ENCODE results near the gene PARL.
A peak's percentile ranks its signal among the peaks of the same experiment; 100 is the strongest.

Gene PARL
- total RNA-seq, result 3.5 to 4.8 (median 4.2) reads per million in 4 donors

DNA sequence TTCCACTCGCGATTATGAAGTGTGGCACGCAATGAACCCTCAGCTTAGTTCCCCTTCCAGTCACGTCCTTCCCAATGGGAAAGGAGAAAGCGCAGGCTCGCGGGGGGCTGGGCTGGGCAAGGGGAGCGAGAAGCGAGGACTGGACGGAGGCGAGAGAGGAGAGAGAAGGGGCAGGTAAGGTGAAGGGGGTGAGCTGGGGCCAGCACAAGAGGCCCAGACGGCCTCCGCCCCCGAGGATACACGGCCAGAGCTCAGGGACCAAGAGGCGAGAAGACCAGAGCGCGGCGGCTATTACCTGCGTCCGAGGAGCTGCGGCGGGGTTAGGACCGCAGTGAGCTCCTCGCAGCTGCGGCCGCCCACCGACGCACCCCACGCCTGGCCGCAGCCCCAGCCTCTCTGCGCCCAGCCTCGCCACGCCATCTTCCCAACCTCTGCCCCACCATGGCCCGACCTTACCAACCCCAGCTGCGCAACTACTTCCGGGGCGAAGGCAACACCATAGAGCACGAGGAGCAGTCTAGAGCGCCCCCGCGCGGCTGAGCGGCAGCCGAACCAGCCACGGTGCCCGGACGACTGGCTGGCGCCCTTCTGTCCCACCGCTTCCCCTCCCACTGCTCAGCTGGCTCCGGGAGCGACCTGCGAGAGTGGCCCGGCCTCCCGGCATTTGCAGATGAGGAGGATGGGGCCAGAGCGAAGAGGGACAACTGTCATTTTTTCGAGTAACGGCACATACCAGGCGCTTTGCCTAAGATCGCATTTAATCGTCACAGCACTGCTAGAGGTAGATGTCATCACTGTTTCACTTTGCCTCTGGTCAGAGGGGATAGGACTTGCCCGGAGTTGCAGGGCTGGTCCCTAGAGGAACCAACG lies at the start of gene PARL:
Gene PARL, minus strand, starts transcription at position 454 of the 870 bp plus-strand sequence. Its CDS starts 34 bp downstream, at position 420.
- peak; percentile 90 to 95 (median 93) for DNase-seq

DNA sequence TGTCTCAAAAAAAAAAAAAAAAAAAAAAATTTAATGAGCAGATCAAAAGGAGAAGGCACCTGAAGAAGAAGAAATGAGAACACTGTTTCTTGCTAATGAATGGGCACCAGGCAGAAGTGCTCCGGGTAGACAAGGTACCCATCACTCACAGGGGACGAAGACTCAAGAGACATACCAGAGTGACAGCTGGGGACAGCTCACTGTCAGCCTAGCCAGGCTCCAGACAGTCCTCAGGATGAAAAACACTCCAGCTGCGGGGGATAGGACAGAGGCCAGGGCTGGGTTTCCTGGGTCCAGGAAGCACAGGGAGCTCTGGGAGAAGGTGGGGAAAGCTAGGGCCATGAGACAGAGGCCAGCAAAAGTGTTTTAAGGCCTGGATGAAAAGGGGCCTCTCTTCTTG lies 48.5 kb upstream of the PARL start:
- DNase-seq, result no peak

DNA sequence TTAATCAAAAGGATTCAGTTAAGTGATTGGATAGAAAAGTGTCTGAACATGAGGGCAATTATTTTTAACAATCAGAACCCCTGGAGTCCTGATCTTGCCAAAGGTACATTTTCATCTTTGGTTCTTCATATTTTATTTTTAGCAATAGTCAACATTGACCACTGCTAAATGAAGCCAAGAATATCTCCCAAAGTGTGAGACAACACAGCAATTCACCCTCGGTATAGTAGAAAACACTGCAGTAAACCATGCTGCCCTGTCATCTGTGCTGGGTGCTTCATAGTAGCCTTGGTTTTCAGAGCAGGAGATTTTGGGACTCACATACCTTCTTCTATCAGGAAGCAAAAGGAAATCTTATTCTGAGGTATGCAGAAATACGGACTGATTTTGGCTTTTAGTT lies 47.2 kb upstream of the PARL start:
- no peak for DNase-seq

- no peak for DNase-seq
These were observed 45.4 kb upstream of the PARL start for GRCh38 chr3:183930086-183930485.

GRCh38 chr3:183927059-183927458 lies 42.4 kb upstream of the PARL start:
- DNase-seq, result no peak

DNA sequence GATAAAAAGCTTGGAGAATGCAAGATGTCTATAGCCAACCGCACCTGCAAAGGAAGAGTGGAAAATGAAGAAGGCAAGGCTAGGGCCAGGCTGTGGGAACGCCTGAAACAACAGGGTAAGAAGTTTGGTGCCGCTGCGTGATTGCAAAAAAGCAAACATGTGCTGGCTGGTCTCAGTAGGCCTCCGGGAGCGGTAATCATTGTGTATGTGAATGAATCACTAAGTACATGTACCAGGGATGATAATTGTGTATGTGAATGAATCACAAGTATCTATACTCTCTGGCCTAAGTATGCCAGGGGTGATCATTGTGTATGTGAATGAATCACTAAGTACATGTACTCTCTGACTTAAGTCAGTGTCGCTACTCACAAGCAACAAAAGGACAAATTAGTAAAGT lies 40.3 kb upstream of the PARL start:
- DNase-seq, result no peak

DNA sequence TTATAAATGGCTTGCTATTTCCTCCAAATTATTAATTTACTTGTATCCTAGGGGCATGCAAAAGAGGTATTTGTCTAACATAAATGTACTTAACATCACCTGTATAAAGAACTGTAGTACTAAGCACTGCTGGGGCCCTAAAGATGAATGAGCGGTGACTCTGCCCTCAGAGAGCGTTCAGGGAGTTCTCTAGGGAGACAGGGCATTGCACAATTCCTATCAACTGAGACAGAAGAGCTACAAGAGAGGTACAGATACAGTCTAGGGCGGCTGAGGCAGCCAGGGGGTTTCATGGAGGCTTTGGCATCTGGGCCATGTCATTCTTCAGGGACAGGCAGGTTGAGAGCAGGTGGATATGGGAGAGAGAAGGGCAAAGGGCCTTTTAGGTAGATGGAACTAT lies 39.9 kb upstream of the PARL start:
- DNase-seq, result no peak

DNA sequence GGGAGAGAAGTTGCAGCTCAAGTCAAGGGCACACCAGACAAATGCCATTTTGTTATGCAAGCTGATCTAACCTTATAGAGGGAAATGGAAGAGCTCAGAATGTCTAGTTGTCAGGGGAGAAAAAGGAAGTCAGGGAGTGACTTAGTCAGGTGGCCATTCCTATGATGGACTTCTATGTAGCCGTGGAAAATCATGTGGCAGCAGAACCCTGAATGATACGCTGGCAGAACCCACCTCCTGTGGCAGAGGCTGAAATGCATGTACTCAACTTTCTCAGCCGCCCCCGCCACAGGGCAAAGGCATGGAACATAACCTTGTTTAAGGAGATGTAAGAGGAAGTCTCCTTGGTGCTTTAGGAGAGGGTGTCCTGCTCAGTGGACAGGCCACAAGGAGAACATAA lies 37.7 kb upstream of the PARL start:
- no peak for DNase-seq

DNA sequence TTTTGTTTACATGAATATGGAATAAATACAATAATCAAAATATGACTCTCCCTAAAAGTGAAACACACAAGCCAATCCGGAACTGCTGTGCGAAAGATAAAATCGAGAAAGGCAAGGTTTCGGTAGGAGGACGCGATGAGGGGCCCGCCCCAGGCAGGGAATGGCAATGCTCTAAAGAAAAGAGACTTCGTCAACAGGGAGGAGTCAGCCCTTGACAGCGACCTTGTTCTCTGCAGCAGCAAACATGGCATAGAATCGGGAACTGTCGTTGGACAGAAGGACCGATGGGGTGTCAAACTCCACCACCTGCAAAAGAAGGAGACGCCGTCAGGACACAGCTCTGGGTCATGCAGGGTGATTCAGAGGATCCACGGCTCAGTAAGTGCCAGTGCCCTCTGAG lies 36.4 kb upstream of the PARL start:
- DNase-seq, result no peak

DNA sequence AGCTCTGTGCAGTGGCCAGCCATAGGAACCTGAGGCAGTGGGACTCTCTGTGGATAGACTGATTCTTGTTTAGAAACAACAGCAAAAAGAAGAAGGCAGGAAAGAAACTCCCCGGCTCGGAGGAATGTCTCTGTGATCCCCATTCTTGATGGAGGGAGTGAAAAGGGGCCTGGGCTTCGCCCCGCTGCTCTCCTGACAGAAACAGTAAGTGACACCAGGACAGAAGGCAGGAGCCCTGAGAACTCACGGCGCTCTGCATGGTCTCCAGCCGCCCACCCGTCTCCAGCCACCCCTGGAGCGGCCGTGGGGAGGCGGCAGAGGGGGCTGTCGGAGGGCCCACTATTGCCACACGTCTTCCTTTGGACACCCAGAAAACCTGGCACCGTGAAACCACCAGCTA lies 35.7 kb upstream of the PARL start:
- DNase-seq, result no peak

DNA sequence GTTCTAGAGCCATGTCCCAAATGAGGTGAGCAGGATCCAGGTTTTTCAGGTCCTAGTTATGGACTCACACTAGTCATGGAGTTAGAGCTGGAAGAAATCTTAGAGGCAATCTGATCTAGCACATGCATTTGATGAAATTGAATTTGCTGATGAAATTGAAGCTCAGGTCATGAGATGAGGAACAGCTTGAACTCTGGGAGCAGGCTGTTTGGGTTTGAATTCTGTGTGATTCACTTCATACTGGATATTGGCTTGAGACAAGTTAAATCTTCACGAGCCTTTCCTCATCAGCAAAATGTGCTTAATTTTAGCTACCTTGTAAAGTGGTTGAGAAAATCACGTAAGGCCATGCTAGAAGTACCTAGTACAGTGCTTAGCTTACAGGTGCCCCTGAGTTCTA lies 33.5 kb upstream of the PARL start:
- DNase-seq, result no peak

GRCh38 chr3:183917776-183918175 lies 33.1 kb upstream of the PARL start:
- no peak for DNase-seq

DNA sequence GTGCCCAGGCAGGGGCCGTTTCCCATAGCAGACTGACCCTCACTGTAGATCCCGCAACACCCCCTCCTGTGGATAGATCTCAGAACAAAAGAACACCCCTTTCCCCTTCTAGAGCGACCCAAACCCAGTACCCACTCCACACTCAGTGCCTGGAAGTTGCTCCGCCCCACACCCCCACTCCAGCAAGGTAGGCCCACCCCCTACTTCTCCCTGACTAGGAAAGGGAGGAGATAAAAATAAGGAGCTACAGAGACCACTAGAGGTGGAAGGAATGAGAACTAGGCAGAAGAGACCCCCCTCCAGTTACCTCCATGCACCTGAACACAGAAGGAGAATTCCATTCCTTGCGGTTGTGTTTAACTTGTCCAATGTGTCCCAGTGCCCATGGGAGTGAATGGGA lies 30.2 kb upstream of the PARL start:
- no peak for DNase-seq

- DNase-seq, result no peak
These were observed 28.9 kb upstream of the PARL start for GRCh38 chr3:183913580-183913920.

DNA sequence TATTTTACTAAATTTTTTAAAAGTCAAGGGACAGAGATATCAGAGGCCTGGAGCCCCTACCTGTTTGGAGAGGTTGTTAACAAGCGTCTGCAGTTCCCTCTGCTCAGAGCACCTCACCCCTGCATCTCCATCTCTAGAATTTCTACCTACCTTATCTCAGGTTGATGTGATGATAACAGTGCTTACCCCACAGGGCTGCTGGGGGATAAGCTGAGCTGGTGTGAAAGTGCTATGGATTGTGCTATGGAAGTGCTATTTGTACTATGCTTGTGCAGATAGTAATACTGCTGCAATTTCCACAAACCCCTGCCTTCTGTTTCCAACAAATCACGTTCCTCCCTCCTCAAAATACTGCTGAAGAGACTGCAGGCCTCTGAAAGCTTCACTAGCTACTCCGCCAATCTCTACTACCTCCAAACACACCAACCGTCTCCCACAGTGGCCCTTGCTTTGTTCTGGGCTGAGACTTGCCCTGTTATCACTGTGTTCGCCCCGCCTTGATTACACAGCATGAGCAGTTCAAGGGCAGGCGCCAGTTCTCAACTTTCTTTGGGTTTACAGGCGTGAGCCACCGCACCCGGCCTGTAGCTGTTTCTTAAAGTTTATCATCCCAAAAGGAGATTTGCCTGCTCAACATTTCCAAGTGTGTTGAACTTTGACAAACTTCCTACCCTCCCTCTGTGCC lies 28.4 kb upstream of the PARL start:
- no peak for DNase-seq

DNA sequence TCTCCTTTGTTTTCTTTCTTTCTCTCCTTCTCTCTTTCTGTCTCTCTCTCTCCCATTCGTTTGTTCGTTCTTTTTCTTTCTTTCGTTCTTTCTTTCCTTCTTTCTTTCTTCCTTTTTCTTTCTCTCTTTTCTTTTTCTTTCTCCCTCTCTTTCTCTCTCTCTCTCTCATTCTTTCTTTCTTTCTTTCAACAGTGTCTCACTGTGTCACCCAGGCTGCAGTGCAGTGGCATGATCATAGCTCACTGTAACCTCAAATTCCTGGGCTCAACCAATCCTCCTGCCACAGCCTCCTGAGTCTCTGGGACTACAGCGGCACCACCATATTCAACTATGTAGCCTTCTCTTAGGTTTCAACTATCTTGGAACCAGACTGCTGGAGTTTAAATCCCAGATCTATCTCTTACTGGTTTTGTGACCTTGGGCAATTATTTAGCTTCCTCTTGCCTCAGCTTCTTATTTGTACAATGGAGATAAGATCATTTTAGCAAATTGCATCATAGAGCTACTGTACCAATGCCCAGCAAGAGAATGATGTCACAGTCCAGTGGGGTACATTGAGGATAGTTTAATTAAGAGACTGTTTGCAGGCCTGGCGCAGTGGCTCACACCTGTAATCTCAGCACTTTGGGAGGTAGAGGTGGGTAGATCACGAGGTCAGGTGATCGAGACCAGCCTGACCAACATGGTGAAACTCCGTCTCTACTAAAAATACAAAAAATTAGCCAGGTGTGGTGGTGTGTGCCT lies 27.3 kb upstream of the PARL start:
- DNase-seq, result no peak

- no peak for DNase-seq
These were observed 26.4 kb upstream of the PARL start for GRCh38 chr3:183911087-183911486.

DNA sequence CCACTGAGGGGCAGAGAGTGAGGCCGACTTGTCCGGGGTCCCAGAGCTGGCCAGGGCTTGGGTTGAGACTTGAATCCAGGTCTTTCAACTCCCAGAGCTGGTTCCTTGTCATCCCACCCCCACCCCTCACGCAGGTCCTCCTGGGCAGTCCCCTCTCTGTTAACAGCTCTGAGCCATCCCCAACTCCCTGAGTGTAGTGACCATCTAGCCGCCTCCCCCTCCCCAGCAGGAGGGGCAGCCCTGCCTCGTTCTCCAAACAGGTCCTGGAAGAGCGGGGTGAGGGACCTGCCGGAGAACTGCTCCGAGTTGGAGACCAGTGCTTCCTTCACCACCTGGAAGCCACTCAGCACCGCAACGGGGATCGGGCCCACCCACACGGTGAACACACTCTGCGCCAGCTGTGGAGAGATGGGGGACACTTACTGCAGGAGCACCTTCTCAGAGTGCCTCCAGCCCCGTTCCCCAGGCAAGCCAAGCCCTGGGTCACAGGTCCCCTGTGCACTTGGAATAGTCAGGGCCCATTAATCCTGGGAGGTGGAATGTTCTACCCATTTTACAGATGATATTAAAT lies 24.4 kb upstream of the PARL start:
- DNase-seq, result no peak

- DNase-seq, result no peak
These were observed 23.2 kb upstream of the PARL start for GRCh38 chr3:183907911-183908331.

DNA sequence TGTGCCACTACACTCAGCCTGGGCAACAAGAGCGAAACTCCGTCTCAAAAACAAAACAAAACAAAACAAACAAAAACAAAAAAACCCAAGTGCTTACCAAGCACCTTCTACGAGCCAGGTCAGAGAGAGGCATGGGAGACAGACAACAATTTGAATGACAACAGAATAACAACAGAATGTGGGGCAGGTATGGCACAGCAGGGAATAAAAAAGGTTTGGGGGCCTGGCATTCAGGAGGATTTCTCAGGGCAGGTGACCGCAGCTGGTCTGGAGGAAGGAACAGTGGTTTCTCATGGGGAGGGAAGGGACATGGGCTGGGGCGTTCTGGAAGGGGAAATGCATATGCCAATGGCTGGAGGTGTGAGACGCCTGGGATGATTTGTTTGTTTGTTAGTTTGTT lies 22.5 kb upstream of the PARL start:
- DNase-seq, result no peak

DNA sequence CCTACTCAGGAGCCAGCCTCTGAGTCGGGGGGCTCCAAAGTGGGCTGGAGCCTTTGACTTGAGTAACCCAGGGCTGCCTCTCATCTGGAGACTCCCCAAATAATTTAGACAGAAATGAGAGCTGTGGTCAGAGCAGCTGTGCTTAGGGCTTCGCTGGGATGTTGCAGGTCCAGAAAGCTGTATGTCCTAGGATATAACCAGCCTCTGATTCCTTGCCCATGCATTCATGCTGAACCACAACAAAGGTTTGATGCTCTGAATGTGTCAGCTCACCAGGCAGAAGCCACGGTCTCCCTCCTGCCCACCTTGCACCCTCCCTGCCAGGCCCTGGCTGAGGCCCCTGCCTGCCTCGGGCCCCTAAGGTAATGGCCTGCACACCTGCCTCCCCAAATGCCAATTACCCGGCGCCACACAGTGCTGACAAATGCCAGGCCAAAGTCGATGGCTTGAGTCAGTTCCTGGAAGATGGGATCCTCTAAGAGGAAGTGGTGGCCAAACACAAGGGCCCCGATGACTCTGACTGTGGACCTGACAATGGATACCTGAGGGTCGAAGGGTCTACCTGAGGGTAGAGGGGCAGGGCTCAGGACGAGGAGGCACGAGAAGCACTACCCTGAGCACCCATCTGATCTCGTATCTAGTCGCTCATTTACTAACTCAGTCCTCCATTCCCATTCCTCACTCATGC lies 21.7 kb upstream of the PARL start:
- DNase-seq, result no peak
